Central memory CD8-positive, alpha-beta T cell (primary cell): Measurements from ENCODE around the gene NFS1.

Experiments
- ATAC-seq: fragments of 150-1000 bp; cut with Tn5 transposase; replicated peaks from 2 replicates; pipeline ENCODE4 v1.10.0; 2022; ENCODE audit warnings: mild to moderate bottlenecking, moderate FRiP score, moderate number of reproducible peaks; ENCODE audit not compliant: poor library complexity, severe bottlenecking; ENCODE audit errors: extremely low read depth
- DNase-seq, 2 donors: peaks; one replicate each; pipeline ENCODE4 v3.0.0; 2021; ENCODE audit warnings: low spot score in 2 of 2
- H3K27ac Mint-ChIP-seq: one replicate; pipeline ENCODE4 v1.8.0; 2022; ENCODE audit warnings: low read depth, mild to moderate bottlenecking, moderate library complexity, mixed read lengths
- H3K27me3 Mint-ChIP-seq: one replicate; pipeline ENCODE4 v1.8.0; 2022; ENCODE audit warnings: mixed read lengths
- H3K36me3 Mint-ChIP-seq: one replicate; pipeline ENCODE4 v1.8.0; 2022; ENCODE audit warnings: mild to moderate bottlenecking, moderate library complexity, mixed read lengths; ENCODE audit not compliant: insufficient read depth
- H3K4me1 Mint-ChIP-seq: one replicate; pipeline ENCODE4 v1.8.0; 2022; ENCODE audit warnings: mixed read lengths
- H3K4me3 Mint-ChIP-seq: one replicate; pipeline ENCODE4 v1.8.0; 2022; ENCODE audit warnings: mild to moderate bottlenecking, moderate library complexity, mixed read lengths
- H3K9me3 Mint-ChIP-seq: one replicate; pipeline ENCODE4 v1.8.0; 2022; ENCODE audit warnings: mixed read lengths

The NFS1 gene

DNA sequence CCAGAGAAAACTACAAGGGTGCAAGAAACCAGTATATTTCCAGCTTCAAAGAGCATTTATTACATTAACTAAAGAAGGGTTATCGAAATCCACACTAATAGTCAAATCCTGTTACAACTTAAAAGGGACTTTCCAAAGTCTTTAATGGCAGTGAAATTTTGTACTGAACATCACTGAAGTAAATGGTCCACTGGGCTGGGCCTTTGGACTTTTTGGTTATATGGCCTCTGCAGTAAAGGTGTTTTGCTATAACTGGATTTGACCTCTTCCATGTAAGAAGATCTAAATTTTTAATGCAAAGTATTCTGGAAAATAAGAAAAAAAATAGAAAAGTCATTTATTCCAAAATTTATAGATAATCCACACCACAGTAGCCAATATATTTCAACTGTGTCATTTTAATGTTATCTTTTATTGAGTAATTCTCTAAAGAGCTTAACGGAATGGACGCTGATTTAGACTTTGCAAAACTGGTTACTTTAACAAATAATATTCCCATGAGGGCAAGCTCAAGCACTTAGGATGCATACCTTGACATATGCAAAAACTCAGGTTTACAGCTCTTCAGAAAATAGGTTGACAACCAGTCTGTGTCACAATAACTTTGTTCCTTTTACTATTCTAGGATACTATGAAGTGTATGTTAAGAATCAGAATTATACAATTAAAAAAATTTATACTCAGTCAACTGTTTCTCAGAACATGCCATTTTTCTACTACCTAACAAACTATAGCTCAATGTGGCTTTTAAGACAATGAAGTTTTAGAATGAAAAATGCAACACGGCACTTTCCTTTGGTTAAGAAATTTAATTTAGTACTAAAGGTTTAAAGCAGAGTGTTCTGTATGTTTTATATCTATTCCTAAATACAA, 35.9 kb upstream of the NFS1 start:
- Mint-ChIP-seq H3K4me1 (peaks cover 63% of the 10 kb centered on the region), H3K36me3 (peaks cover 91% of the 10 kb centered on the region), H3K27me3 (no peaks in the 10 kb centered on the region), H3K27ac (peak overlapping the region; percentile 38), H3K9me3 (no peaks in the 10 kb centered on the region), H3K4me3 (peak overlapping the region; percentile 97)
- DNase-seq (no peak), ATAC-seq (no peak)

DNA sequence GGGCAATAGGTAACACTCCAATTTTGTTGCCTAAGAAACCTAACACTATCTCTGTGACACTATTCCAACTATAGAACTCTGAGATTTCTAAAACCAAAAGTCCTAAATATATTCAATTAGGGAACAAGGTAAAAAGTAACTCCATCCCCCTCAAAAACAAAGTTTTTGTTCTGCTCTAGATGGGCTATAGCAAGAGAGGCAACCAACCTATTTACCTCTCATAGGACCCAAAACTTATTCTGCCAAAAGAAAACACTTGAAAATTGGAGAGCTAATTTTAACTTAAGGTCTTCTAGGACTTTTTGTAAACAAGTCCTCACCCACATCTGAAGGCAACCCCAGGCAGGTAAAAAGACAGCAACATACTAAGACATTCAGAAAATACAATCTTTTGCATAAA, 35.2 kb upstream of the NFS1 start:
- H3K9me3 Mint-ChIP-seq, result no peaks in the 10 kb centered on the region
- H3K27ac Mint-ChIP-seq, result peak overlapping the region; percentile 38
- H3K4me1 Mint-ChIP-seq, result peaks cover 63% of the 10 kb centered on the region
- H3K36me3 Mint-ChIP-seq, result peaks cover 91% of the 10 kb centered on the region
- no peak for DNase-seq
- H3K27me3 Mint-ChIP-seq, result no peaks in the 10 kb centered on the region
- peak overlapping the region; percentile 52 for H3K4me3 Mint-ChIP-seq
- ATAC-seq, result no peak

DNA sequence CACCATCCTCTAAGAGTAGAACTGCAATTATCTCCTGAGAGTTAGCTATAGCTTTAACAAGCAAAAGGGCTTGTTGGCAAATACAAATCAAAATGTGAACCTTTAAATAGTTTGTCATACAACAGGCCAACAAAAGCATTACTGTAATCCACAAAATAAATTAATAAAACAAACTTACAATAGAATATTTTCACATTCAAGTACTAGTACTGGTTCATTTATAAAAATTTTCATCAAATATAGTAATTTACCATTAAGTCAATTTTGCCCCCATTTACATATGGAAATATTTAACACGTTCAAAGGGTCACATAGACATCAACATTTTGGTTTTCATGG, 33.5 kb upstream of the NFS1 start:
- H3K4me3 Mint-ChIP-seq, result peak overlapping the region; percentile 52
- peak overlapping the region; percentile 38 for H3K27ac Mint-ChIP-seq
- H3K36me3 Mint-ChIP-seq, result peaks cover 90% of the 10 kb centered on the region
- H3K4me1 Mint-ChIP-seq, result peaks cover 50% of the 10 kb centered on the region
- DNase-seq (no peak), ATAC-seq (no peak)
- H3K9me3 Mint-ChIP-seq, result no peaks in the 10 kb centered on the region
- H3K27me3 Mint-ChIP-seq, result no peaks in the 10 kb centered on the region

DNA sequence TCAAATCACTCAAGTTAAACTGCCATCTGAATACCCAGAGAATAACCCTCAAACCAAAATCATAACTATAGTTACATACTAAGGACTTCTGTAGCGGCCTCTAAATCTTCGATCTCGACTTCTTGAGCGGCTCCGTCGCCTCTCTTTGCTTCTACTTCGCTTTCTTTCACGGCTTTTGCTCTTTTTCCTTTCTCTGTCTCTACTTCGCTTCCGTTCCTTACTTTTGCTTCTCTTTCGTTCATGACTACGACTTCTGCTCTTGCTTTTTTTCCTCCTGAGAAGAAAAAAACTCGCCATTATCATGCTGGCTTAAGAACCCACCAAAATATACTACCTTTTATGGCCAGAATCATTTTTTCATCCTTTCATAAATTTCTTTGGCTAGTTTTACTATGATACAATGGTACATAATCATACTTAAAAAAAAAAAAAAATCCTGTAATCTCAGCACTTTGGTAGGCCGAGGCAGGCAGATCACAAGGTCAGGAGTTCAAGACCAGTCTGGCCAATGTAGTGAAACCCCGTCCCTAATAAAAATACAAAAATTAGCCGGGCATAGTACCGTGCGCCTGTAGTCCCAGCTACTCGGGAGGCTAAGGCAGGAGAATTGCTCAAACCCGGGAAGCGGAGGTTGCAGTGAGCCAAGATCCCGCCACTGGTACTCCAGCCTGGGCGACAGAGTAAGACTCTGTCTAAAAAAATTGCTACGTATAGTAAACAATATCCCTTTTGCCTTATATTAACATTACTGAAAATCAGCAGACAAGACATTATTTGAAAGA, 32.9 kb upstream of the NFS1 start:
- peaks cover 50% of the 10 kb centered on the region for H3K4me1 Mint-ChIP-seq

DNA sequence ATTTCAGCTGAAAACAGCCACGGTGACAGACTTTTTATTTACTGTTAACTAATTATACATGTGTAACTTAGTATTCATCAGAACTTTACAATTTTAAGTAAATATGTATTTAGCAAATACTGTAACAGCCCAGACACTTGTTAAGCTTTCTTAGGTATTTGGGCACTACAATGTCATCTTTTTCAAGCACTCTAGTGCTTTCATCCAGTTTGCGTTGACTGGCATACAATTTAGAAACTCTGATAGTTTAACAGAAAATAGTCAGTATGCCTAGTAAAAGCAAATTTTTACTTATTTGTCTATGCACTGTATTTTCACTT, 32.3 kb upstream of the NFS1 start:
- H3K9me3 Mint-ChIP-seq, result no peaks in the 10 kb centered on the region
- peaks cover 90% of the 10 kb centered on the region for H3K36me3 Mint-ChIP-seq
- H3K4me1 Mint-ChIP-seq, result peaks cover 54% of the 10 kb centered on the region
- ATAC-seq (no peak), DNase-seq (no peak)
- no peaks in the 10 kb centered on the region for H3K27me3 Mint-ChIP-seq
- H3K4me3 Mint-ChIP-seq, result no peak overlapping the region
- no peak overlapping the region for H3K27ac Mint-ChIP-seq

More for the DNA sequence above, 32.9 kb upstream of the NFS1 start:
- DNase-seq (no peak), ATAC-seq (no peak)
- H3K4me3 Mint-ChIP-seq, result peak overlapping the region; percentile 52
- H3K36me3 Mint-ChIP-seq, result peaks cover 90% of the 10 kb centered on the region
- H3K9me3 Mint-ChIP-seq, result no peaks in the 10 kb centered on the region
- no peaks in the 10 kb centered on the region for H3K27me3 Mint-ChIP-seq
- no peak overlapping the region for H3K27ac Mint-ChIP-seq

DNA sequence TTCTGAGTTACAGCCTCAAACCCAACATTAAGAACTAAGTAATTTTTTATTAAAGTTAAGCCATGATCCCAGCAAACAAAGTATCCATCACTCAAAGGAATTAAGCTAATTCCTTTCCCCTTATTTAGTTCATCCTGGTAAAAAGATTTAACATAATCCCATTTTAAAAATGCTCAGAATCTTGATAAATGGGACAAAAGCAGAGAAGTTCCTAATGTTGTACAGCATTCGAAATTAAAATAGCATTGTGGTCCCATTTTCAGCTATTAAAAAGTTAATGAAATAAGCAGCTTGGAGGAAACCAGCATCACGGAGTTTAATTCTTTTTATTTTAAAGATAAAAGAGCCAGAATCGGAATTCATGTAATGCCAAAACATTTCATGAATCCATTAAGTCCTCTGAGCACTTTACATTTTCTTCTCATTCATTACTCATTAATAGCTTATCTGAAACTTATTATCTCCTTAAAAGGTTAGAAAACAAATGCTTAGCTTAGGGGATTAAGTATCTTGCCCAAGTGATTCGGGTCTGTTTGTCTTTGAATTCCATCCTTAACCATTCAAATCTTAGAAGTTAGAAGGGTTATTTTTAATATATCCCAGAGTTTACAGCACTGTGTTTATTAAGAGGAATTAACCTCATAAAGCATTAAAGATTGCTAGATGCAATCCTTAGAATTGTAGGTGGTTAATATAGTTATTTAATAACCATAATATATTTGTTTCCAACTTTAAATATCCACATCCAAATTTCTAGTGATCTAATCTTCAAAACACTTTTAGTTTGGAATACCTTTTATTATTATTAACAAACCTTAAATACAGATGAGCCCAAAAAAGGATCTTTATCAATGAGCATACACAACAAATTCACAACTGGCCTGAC, 31.7 kb upstream of the NFS1 start:
- peak overlapping the region; percentile 8 for H3K27ac Mint-ChIP-seq
- H3K4me3 Mint-ChIP-seq, result no peak overlapping the region
- ATAC-seq (no peak), DNase-seq (no peak)
- H3K4me1 Mint-ChIP-seq, result peaks cover 52% of the 10 kb centered on the region
- no peaks in the 10 kb centered on the region for H3K9me3 Mint-ChIP-seq
- peaks cover 90% of the 10 kb centered on the region for H3K36me3 Mint-ChIP-seq
- no peaks in the 10 kb centered on the region for H3K27me3 Mint-ChIP-seq

DNA sequence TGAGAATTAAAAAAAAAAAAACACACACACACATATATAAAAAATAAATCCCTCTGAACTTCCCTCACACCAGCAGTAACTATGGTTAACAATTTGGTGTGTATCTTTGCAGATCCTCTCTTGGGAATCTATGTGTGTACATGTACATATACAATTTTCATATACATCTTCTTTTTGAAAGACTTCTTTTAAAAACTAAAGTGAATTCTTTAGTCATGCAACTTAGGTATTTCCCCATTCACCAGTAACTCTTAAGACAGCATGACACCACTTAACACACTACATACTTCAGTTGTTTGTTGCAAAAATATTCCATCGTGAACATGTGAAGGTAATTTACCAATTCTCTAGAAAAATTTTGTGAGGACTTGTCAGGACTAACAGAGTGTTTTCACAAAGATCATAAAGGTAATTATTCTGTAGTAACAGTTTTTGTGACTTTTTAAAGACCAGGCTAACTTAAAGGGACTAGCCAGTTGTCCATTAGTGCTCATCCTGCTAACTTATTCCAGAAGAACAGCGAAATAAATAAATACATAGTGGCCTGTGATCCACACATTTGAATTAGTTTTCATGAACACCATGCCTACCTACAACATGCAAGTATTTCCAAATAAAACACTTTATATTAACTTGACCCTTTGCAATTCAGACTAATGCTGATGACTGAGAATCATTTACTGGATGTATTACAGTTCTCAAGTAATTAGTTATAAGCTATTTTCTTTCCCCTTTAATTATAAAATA, 30.9 kb upstream of the NFS1 start:
- peaks cover 54% of the 10 kb centered on the region for H3K4me1 Mint-ChIP-seq
- no peak for DNase-seq
- H3K36me3 Mint-ChIP-seq, result peaks cover 94% of the 10 kb centered on the region
- H3K27me3 Mint-ChIP-seq, result no peaks in the 10 kb centered on the region
- H3K4me3 Mint-ChIP-seq, result no peak overlapping the region
- peak overlapping the region; percentile 8 for H3K27ac Mint-ChIP-seq
- no peaks in the 10 kb centered on the region for H3K9me3 Mint-ChIP-seq
- ATAC-seq, result no peak

DNA sequence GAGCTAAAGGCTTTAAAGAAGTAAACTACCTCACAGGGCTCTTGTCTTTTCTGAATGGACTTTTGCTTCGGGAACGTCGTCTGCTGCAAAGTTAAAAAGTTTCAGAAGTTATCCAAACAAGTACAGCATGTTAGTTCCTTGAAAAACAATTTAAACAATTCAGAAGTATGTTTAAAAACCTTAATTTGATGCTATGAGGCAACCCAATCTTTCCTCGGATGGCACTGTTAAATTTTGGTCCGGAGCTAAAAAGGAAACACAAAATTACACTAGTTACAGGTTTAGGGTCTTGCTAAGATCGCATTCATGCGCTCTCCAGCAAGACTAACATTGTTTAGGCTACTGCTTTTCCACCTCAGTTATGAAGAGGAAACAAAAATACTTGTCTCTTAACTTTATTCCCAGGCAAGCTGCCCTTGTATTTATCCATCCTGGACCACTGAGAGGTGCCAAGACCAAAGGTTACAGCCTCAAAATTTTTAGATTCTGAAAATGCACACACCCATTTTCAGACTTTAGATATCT, 30.2 kb upstream of the NFS1 start:
- H3K36me3 Mint-ChIP-seq, result peaks cover 95% of the 10 kb centered on the region

DNA sequence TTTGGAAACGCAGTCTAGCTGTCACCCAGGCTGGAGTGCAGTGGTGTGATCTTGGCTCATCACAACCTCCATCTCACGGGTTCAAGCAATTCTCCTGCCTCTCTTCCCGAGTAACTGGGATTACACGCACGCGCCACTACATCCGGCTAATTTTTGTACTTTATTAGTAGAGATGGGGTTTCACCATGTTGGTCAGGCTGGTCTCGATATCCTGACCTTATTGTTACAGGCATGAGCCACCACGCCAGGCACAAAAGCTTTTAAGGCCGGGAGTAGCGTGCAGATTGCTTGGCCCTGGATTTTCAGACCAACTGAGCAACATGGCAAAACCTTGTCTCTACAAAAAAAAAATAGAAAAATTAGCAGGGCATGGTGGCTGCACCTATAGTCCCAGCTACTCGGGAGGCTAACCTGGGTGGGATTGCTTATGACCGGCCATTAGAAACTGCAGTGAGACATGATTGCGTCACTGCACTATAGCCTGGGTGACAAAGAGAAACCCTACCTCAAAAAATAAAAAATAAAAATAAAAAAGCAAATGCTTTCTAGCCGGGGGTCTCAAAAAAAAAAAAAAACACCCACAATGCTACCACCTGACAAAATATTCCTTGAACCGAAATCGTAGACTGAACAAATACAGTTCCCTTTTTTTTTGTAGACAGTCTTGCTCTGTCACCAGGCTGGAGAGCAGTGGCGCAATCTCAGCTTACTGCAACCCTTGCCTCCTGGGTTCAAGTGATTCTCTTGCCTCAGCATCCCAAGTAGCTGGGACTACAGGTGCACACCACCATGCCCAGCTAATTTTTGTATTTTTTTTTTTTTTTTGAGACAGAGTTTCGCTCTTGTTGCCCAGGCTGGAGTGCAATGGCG, 27.9 kb upstream of the NFS1 start:
- no peak overlapping the region for H3K4me3 Mint-ChIP-seq
- H3K27me3 Mint-ChIP-seq, result no peaks in the 10 kb centered on the region
- peak overlapping the region; percentile 49 for H3K27ac Mint-ChIP-seq
- ATAC-seq, result no peak
- H3K36me3 Mint-ChIP-seq, result peaks cover 95% of the 10 kb centered on the region
- no peaks in the 10 kb centered on the region for H3K9me3 Mint-ChIP-seq
- H3K4me1 Mint-ChIP-seq, result peaks cover 50% of the 10 kb centered on the region
- no peak for DNase-seq

More for the DNA sequence above, 30.2 kb upstream of the NFS1 start:
- H3K4me1 Mint-ChIP-seq, result peaks cover 56% of the 10 kb centered on the region
- H3K9me3 Mint-ChIP-seq, result no peaks in the 10 kb centered on the region
- no peaks in the 10 kb centered on the region for H3K27me3 Mint-ChIP-seq
- ATAC-seq, result no peak
- H3K27ac Mint-ChIP-seq, result no peak overlapping the region
- no peak overlapping the region for H3K4me3 Mint-ChIP-seq
- no peak for DNase-seq

DNA sequence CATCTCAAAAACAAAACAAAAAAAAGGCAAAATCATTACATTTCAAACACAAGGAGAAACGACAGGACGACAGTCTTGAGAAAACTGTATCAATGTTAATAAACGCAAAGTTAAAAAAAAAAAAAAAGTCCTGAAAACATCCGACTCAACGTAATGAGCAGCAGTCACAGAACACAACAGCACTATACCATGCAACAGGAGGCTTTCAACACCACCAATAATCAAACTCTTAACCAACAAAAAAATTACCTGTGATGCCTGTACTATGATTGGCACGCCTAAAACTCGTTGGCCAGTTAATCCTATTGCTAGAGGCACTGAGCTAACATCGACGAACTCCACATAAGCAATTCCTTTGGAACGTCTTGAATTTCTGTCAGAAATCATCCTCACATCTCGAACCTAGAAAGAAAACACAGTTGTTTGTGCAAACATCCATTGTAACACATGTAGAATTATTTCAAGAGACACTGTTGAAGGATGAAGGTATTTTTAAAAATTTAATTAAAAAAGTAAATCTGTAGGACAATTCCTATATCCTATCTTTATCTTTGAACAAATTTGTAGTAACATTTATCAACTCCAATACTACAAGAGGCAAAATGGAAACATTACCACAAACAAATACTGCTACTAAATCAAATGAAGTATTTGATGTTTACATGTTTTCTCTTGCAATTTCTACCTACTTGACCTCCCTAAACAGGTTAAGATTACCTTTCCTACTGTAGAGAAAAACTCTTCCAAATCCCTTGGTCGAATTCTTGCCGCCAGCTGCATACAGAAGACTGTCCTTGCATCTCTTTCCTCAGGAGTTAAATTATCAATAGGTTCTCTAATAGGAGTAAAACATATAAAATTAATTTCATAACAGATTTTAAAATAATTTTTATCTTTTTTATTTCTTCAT, 25.4 kb upstream of the NFS1 start:
- H3K27ac Mint-ChIP-seq, result peak overlapping the region; percentile 71
- H3K27me3 Mint-ChIP-seq, result no peaks in the 10 kb centered on the region
- peaks cover 97% of the 10 kb centered on the region for H3K36me3 Mint-ChIP-seq
- H3K4me3 Mint-ChIP-seq, result peak overlapping the region; percentile 34
- H3K4me1 Mint-ChIP-seq, result peaks cover 49% of the 10 kb centered on the region
- DNase-seq (no peak), ATAC-seq (no peak)
- H3K9me3 Mint-ChIP-seq, result no peaks in the 10 kb centered on the region
